GM18508 (cell line): ENCODE results near the gene SLC9A8.

Experiments used
- ATAC-seq: cut with Tn5 transposase; IDR thresholded peaks from one replicate; pipeline ENCODE4 v1.9.1; 2021; ENCODE audit warnings: moderate number of reproducible peaks; ENCODE audit not compliant: insufficient read depth, unreplicated experiment

Gene SLC9A8

GRCh38 chr20:49811825-49812506 is 662 bp upstream of the SLC9A8 start:
- no peak for ATAC-seq

- no peak for ATAC-seq
Measured at GRCh38 chr20:49813305-49813974, 812 bp downstream of the SLC9A8 start.

- ATAC-seq = no peak
Measured at GRCh38 chr20:49814057-49814694, 1.5 kb downstream of the SLC9A8 start.

DNA sequence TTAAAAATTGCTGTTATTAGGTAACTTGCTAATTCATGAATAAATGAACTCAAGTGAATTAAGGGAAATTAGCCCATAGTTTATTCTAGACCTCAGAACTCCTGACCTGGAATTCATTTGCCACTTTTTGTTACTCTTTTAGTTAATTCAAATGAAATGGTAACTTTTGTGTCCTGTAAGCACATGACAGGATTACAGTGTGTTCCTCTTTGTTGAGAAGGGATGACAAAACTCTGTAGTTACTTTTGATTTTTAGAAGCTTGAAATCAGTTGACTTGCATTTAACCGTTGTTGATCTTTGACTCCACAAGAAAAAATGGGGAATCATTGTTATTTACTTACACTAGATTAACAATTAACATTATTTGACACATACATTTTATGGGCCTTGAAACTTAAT is 6.2 kb downstream of the SLC9A8 start:
- ATAC-seq = no peak

DNA sequence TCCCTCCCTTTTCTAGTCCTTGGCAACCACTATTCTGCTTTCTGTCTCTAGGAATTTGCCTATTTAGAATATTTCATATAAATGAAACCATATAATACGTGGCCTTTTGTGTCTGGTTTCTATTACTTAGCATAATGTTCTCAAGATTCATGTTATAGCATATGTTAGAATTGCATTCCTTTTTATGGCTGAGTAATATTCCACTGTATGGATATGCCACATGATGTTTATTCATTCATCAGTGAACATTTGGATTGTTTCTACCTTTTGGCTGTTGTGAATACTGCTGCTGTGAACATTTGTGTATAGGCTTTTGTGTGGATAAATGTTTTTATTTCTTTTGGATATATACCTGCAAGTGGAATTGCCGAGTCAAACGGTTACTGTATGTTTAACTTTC is 7.1 kb downstream of the SLC9A8 start:
- ATAC-seq = no peak

GRCh38 chr20:49821381-49821780 is 8.8 kb downstream of the SLC9A8 start:
- no peak for ATAC-seq

DNA sequence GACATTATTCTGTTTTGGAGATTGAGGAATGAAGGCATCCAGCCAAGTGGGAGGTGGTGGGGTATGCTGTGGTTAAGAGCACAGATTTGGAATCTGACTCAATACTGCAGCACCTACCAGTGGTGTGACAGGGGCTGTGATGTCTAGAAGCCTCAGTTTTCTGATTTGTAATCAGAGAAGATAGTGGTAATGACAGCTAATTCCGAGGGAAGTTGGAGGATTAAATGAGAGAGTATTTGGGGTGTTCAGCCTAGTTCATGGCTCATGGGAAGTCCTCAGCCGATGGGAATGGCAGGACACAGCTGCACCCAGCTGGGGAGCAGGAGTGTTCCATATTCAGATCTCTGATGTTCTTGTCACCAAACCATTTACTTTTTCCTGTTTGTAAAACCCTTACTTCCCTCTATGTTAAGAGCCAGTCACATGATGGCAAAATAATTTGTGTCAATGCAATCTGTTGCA is 9.3 kb downstream of the SLC9A8 start:
- no peak for ATAC-seq

- ATAC-seq = no peak
Measured at GRCh38 chr20:49823152-49823847, 10.7 kb downstream of the SLC9A8 start.

GRCh38 chr20:49824206-49824605 is 11.6 kb downstream of the SLC9A8 start:
- no peak for ATAC-seq

DNA sequence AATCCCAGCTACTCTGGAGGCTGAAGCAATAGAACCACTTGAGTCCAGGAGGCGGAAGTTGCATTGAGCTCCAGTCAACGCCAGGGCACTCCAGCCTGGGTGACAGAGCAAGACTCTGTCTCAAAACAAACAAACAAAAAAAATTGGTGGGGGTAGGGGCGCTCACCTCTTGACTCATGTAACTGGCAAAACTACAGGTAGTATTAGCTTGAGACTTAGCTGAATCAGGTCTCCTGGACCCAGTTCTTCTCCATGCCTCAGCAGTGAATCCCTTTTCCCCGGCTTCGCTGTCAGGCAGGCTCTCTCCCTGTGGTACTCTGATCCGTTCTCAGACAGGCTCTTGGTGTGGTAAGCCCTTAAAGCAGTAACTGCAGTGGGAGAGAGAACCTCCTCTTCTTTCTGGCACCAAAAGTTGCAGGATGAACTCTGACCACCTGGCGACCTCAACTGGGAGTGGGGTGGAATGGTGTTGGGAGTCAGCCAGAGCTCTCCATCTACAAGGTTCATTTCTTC is 12.9 kb downstream of the SLC9A8 start:
- ATAC-seq = no peak

GRCh38 chr20:49831022-49831769 is 18.6 kb downstream of the SLC9A8 start:
- ATAC-seq = no peak

- ATAC-seq = no peak
Measured at GRCh38 chr20:49831770-49832631, 19.4 kb downstream of the SLC9A8 start.

DNA sequence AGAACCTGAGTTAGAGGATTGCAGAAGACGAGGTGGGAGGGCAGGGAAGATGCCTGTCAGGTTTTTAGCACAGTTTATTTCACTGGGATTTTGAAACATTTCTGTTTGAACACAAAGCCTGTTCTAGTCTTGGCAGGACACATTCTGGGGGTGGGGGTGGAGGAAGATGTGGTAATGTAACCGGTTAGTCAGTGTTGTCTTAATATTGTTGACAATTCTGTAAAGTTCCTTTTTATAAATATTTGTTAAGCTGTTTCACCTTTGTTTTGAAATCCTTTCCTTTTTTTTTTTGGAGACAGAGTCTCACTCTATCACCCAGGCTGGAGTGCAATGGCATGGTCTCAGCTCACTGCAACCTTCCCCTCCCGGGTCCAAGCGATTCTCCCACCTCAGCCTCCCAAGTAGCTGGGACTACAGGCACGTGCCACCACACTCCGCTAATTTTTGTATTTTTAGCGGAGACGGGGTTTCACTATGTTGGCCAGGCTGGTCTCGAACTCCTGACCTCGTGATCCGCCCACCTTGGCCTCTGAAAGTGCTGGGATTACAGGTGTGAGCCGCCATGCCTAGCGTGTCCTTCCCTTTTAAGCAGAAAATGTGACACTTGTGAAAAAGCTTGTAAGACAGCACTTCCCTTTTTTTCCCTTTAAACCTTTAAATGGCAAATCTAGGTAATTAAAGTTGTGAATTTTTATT is 20.2 kb downstream of the SLC9A8 start:
- no peak for ATAC-seq

- ATAC-seq = no peak
Measured at GRCh38 chr20:49833483-49833882, 20.9 kb downstream of the SLC9A8 start.

DNA sequence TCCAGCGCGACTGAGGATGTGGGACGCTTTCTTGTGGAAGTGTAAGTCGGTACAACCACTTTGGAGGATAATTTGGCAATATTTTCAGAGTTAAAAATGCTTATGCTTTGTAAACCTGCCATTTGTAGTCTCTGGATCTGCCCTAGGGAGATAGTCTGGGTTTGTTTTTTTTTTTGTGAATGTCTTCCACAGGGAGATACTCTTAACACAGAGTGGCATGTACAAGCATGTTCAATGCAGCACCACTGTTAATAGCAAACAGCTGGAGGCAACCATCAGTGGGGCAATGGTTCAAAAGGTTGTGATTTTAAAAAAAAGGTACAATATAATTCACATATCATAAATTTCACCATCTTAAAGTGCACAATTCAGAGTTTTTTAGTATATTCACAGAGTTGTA is 22.4 kb downstream of the SLC9A8 start:
- ATAC-seq = no peak

GRCh38 chr20:49838546-49838945 is 25.9 kb downstream of the SLC9A8 start:
- no peak for ATAC-seq

GRCh38 chr20:49843139-49843538 is 30.5 kb downstream of the SLC9A8 start:
- ATAC-seq = no peak

- ATAC-seq = no peak
Measured at GRCh38 chr20:49843770-49844380, 31.2 kb downstream of the SLC9A8 start.
